SK-N-MC (cell line): ENCODE data around the gene ERVFRD-1.

Source experiments
- EZH2 ChIP-seq: fragments of 200-600 bp; sonication (generic); IDR thresholded peaks from one replicate; pipeline ENCODE4 v1.6.1; 2017; ENCODE audit warnings: antibody characterized with exemption
- FOXP2 ChIP-seq: optimal IDR thresholded peaks from 2 replicates; pipeline ENCODE3; 2011; ENCODE audit warnings: mild to moderate bottlenecking, moderate library complexity; ENCODE audit not compliant: insufficient read depth; ENCODE audit errors: extremely low read length, control extremely low read depth
- POLR2AphosphoS5 ChIP-seq: IDR thresholded peaks from 2 replicates; pipeline ENCODE4 v1.6.1; 2012; ENCODE audit warnings: mild to moderate bottlenecking, low read depth, low read length, borderline replicate concordance

GRCh38 chr6:11092668-11093375 lies 18.7 kb downstream of the ERVFRD-1 start:
- TF ChIP-seq POLR2AphosphoS5 (no peak), EZH2 (no peak), FOXP2 (no peak)
